DND-41 (cell line): ENCODE measurements around the gene BAZ1A.

ENCODE experiments used
- ATAC-seq: fragments of 200-7000 bp; cut with Tn5 transposase; 3 replicates; pipeline ENCODE4 v1.9.1; 2021; ENCODE audit warnings: low read depth; ENCODE audit not compliant: insufficient read depth
- DNase-seq: peaks from one replicate; pipeline ENCODE4 v3.0.0-alpha.2; 2020
- H2AFZ ChIP-seq: 2 replicates; pipeline ENCODE4 v1.6.0; 2012; ENCODE audit warnings: low read depth, low read length
- H3K27ac ChIP-seq: 2 replicates; pipeline ENCODE4 v1.5.1; 2012; ENCODE audit warnings: low read length, inconsistent platforms
- H3K27me3 ChIP-seq: fragments of 200-600 bp; sonication (generic); 2 replicates; pipeline ENCODE4 v1.6.0; 2012; ENCODE audit warnings: low read length, mild to moderate bottlenecking, inconsistent platforms; ENCODE audit not compliant: insufficient read depth, poor library complexity
- H3K36me3 ChIP-seq: 2 replicates; pipeline ENCODE4 v1.5.1; 2012; ENCODE audit warnings: low read length, inconsistent platforms; ENCODE audit not compliant: insufficient read depth
- H3K4me1 ChIP-seq: 2 replicates; pipeline ENCODE4 v1.5.1; 2012; ENCODE audit warnings: mild to moderate bottlenecking, low read length; ENCODE audit not compliant: insufficient read depth
- H3K4me2 ChIP-seq: 2 replicates; pipeline ENCODE4 v1.6.0; 2012; ENCODE audit warnings: mild to moderate bottlenecking, moderate library complexity, low read length, inconsistent platforms; ENCODE audit not compliant: insufficient read depth
- H3K4me3 ChIP-seq, 2 experiments: fragments of 200-600 bp in 1 of 2; shearing (Covaris generic) in 1 of 2; 2 replicates each; pipeline ENCODE4 v1.5.1; 2012 to 2016; ENCODE audit warnings: inconsistent platforms in 2 of 2, low read length in 2 of 2, mild to moderate bottlenecking in 2 of 2, low read depth in 1 of 2, moderate library complexity in 1 of 2
- H3K79me2 ChIP-seq: 2 replicates; pipeline ENCODE4 v1.6.0; 2012; ENCODE audit warnings: low read length, inconsistent platforms; ENCODE audit not compliant: insufficient read depth
- H3K9ac ChIP-seq: 2 replicates; pipeline ENCODE4 v1.6.0; 2012; ENCODE audit warnings: low read depth, mild to moderate bottlenecking, inconsistent platforms, low read length, moderate library complexity
- H3K9me3 ChIP-seq: 2 replicates; pipeline ENCODE4 v1.5.1; 2012; ENCODE audit warnings: low read length, moderate library complexity, mild to moderate bottlenecking, inconsistent platforms; ENCODE audit not compliant: insufficient read depth, severe bottlenecking
- H4K20me1 ChIP-seq: 2 replicates; pipeline ENCODE4 v1.6.0; 2012; ENCODE audit warnings: low read length; ENCODE audit not compliant: insufficient read depth
- CTCF ChIP-seq: IDR thresholded peaks from 2 replicates; pipeline ENCODE4 v1.5.1; 2012; ENCODE audit warnings: borderline replicate concordance, low read length, moderate library complexity, mild to moderate bottlenecking; ENCODE audit not compliant: poor library complexity, severe bottlenecking; ENCODE audit errors: extremely low read depth
- EZH2 ChIP-seq: IDR thresholded peaks from 3 replicates; pipeline ENCODE4 v1.6.1; 2012; ENCODE audit warnings: borderline replicate concordance, low read depth, mild to moderate bottlenecking, moderate library complexity, low read length, inconsistent platforms; ENCODE audit not compliant: severe bottlenecking

The BAZ1A gene

GRCh38 chr14:34837801-34838322 is 37.3 kb downstream of the BAZ1A start:
- ATAC-seq (no peak), DNase-seq (no peak)
- Histone ChIP-seq H3K9me3 (no peaks in the 10 kb centered on the region), H3K4me1 (no peaks in the 10 kb centered on the region), H3K4me3 (no peak overlapping the region), H4K20me1 (peaks cover 16% of the 10 kb centered on the region; the same call in 1 of the 2 replicates), H3K27me3 (no peaks in the 10 kb centered on the region), H3K79me2 (peaks cover 85% of the 10 kb centered on the region), H3K9ac (no peak overlapping the region), H3K27ac (no peak overlapping the region), H3K4me2 (no peak overlapping the region), H2AFZ (no peak overlapping the region), H3K36me3 (peaks cover 25% of the 10 kb centered on the region)
- no peak for TF ChIP-seq CTCF
- TF ChIP-seq EZH2, result no peak

- TF ChIP-seq CTCF (no peak), EZH2 (no peak)
- Histone ChIP-seq H2AFZ (no peak overlapping the region), H3K27ac (no peak overlapping the region), H3K9ac (no peak overlapping the region), H3K4me1 (no peaks in the 10 kb centered on the region), H3K9me3 (no peaks in the 10 kb centered on the region), H4K20me1 (peaks cover 31% of the 10 kb centered on the region; the same call in 1 of the 2 replicates), H3K79me2 (peaks cover 86% of the 10 kb centered on the region), H3K4me3 (no peak overlapping the region), H3K36me3 (peaks cover 13% of the 10 kb centered on the region), H3K4me2 (no peak overlapping the region), H3K27me3 (no peaks in the 10 kb centered on the region)
- no peak for DNase-seq
- ATAC-seq, result no peak
Measured at GRCh38 chr14:34835312-34835711, 39.8 kb downstream of the BAZ1A start.

- H3K79me2 ChIP-seq, result peaks cover 87% of the 10 kb centered on the region
- no peak for TF ChIP-seq CTCF
- no peak for TF ChIP-seq EZH2
- ATAC-seq (no peak), DNase-seq (no peak)
- H3K27ac ChIP-seq, result no peak overlapping the region
- no peaks in the 10 kb centered on the region for H3K4me1 ChIP-seq
- H2AFZ ChIP-seq, result no peak overlapping the region
- H3K4me2 ChIP-seq, result no peak overlapping the region
- no peak overlapping the region for H3K4me3 ChIP-seq
- peaks cover 29% of the 10 kb centered on the region; the same call in 1 of the 2 replicates for H4K20me1 ChIP-seq
- no peaks in the 10 kb centered on the region for H3K27me3 ChIP-seq
- H3K9me3 ChIP-seq, result no peaks in the 10 kb centered on the region
- H3K36me3 ChIP-seq, result peaks cover 15% of the 10 kb centered on the region
- H3K9ac ChIP-seq, result no peak overlapping the region
Measured at GRCh38 chr14:34833549-34834523, 41.3 kb downstream of the BAZ1A start.
